CD14-positive monocyte (primary cell): ENCODE data around the gene KIF2A. TPM values are rescaled to one million over a fixed set of nuclear protein-coding genes. Genes with fewer than 3 reads are reported as not detected.
A peak's percentile ranks its signal among the peaks of the same experiment; 100 is the strongest.

Source experiments
- DNase-seq, 3 donors: peaks; one replicate each; pipeline ENCODE4 v3.0.0-alpha.2; 2011 to 2022
- H2AFZ ChIP-seq: 2 replicates; pipeline ENCODE4 v1.6.0; 2012; ENCODE audit warnings: mild to moderate bottlenecking, low read depth, low read length, inconsistent platforms; ENCODE audit not compliant: insufficient read depth, poor library complexity, severe bottlenecking
- H3K27ac ChIP-seq, 2 donors: 1 replicate in 1 of 2; 2 replicates in 1 of 2; pipeline ENCODE4 v1.5.1; 2012 to 2013; ENCODE audit warnings: low read length in 2 of 2, control low read depth in 1 of 2, inconsistent platforms in 1 of 2, low read depth in 1 of 2, mild to moderate bottlenecking in 1 of 2
- H3K27me3 ChIP-seq, 2 donors: one replicate each; pipeline versions ENCODE4 v1.6.0 to v1.6.1; 2011 to 2013; ENCODE audit warnings: low read length in 2 of 2; ENCODE audit not compliant: control insufficient read depth in 2 of 2, insufficient read depth in 2 of 2
- H3K36me3 ChIP-seq, 2 donors: replicated peaks in 1 of 2; 1 replicate in 1 of 2; 2 replicates in 1 of 2; pipeline versions ENCODE4 v1.5.1 to v1.6.1; 2012 to 2013; ENCODE audit warnings: low read length in 2 of 2, control low read depth in 1 of 2, inconsistent platforms in 1 of 2, mild to moderate bottlenecking in 1 of 2; ENCODE audit not compliant: insufficient read depth in 2 of 2, control insufficient read depth in 1 of 2
- H3K4me1 ChIP-seq, 2 donors: 1 replicate in 1 of 2; 2 replicates in 1 of 2; pipeline versions ENCODE4 v1.5.1 to v1.6.1; 2012 to 2013; ENCODE audit warnings: low read length in 2 of 2, control low read depth in 1 of 2, inconsistent platforms in 1 of 2, mild to moderate bottlenecking in 1 of 2, moderate library complexity in 1 of 2; ENCODE audit not compliant: insufficient read depth in 2 of 2, control insufficient read depth in 1 of 2
- H3K4me2 ChIP-seq: replicated peaks from 2 replicates; pipeline ENCODE3; 2012; ENCODE audit warnings: low read length, moderate library complexity, mild to moderate bottlenecking; ENCODE audit not compliant: poor library complexity, severe bottlenecking; ENCODE audit errors: extremely low read depth
- H3K4me3 ChIP-seq, 3 experiments: fragments of 200-600 bp in 1 of 3; sonication (generic) in 1 of 3; replicated peaks in 1 of 3; 1 replicate in 2 of 3; 2 replicates in 1 of 3; pipeline ENCODE4 v1.5.1; 2011 to 2013; ENCODE audit warnings: low read length in 3 of 3, mild to moderate bottlenecking in 3 of 3, control low read depth in 2 of 3, low read depth in 2 of 3, inconsistent platforms in 1 of 3, moderate library complexity in 1 of 3
- H3K79me2 ChIP-seq: 2 replicates; pipeline ENCODE4 v1.6.0; 2012; ENCODE audit warnings: mild to moderate bottlenecking, control low read depth, inconsistent platforms, low read length, moderate library complexity; ENCODE audit not compliant: insufficient read depth
- H3K9ac ChIP-seq: 2 replicates; pipeline ENCODE4 v1.6.0; 2017; ENCODE audit warnings: low read length, mild to moderate bottlenecking; ENCODE audit not compliant: insufficient read depth, poor library complexity, severe bottlenecking
- H3K9me3 ChIP-seq, 2 donors: replicated peaks in 1 of 2; 1 replicate in 1 of 2; 2 replicates in 1 of 2; pipeline versions ENCODE4 v1.5.1 to v1.6.1; 2012 to 2013; ENCODE audit warnings: low read length in 2 of 2, control low read depth in 1 of 2; ENCODE audit not compliant: control insufficient read depth in 1 of 2, insufficient read depth in 1 of 2
- H4K20me1 ChIP-seq: 2 replicates; pipeline ENCODE4 v1.6.0; 2012; ENCODE audit warnings: mild to moderate bottlenecking, low read length, control low read depth, moderate library complexity; ENCODE audit not compliant: insufficient read depth
- H3K27ac Mint-ChIP-seq, 7 donors: one replicate each; pipeline ENCODE4 v1.8.0; 2020; ENCODE audit warnings: mild to moderate bottlenecking in 7 of 7, mixed read lengths in 7 of 7, moderate library complexity in 6 of 7, inconsistent platforms in 2 of 7
- H3K27me3 Mint-ChIP-seq, 3 donors: one replicate each; pipeline ENCODE4 v1.8.0; 2021 to 2022; ENCODE audit warnings: low read depth in 3 of 3, mild to moderate bottlenecking in 3 of 3, mixed read lengths in 3 of 3, moderate library complexity in 3 of 3, inconsistent platforms in 1 of 3
- H3K36me3 Mint-ChIP-seq, 2 donors: one replicate each; pipeline ENCODE4 v1.8.0; 2020; ENCODE audit warnings: mixed read lengths in 2 of 2, inconsistent platforms in 1 of 2, mild to moderate bottlenecking in 1 of 2
- H3K4me1 Mint-ChIP-seq: one replicate; pipeline ENCODE4 v1.8.0; 2020; ENCODE audit warnings: mild to moderate bottlenecking, mixed read lengths
- H3K4me3 Mint-ChIP-seq, 2 donors: one replicate each; pipeline ENCODE4 v1.8.0; 2020; ENCODE audit warnings: mild to moderate bottlenecking in 2 of 2, mixed read lengths in 2 of 2, moderate library complexity in 1 of 2
- H3K9me3 Mint-ChIP-seq, 7 donors: one replicate each; pipeline ENCODE4 v1.8.0; 2020 to 2022; ENCODE audit warnings: mixed read lengths in 7 of 7, mild to moderate bottlenecking in 6 of 7, moderate library complexity in 6 of 7, inconsistent platforms in 2 of 7
- CTCF ChIP-seq: fragments of 200-600 bp; IDR thresholded peaks from one replicate; pipeline ENCODE4 v1.8.0; 2022; ENCODE audit warnings: antibody characterized with exemption, mild to moderate bottlenecking
- WGBS: methylation state at CpG from one replicate; pipeline ENCODE4 v1.1.5; 2013; ENCODE audit warnings: missing lambda C conversion rate; ENCODE audit not compliant: insufficient coverage; 5-methylcytosine and 5-hydroxymethylcytosine counted together
- intact Hi-C, 2 donors: fragments of 100-400 bp; cut with micrococcal nuclease; formaldehyde crosslinking; loops; one replicate each; pipeline versions ENCODE4 v1.15.0 to v1.15.1; 2023
- polyA plus RNA-seq, 3 donors: library from polyadenylated mRNA; depleted of rRNA in 1 of 3; unstranded in 2 of 3; stranded (reverse) in 1 of 3; fragments of 300-500 nt in 2 of 3; fragments of >200 nt in 1 of 3; fragmentation: Illumina TruSeq in 2 of 3; gene quantifications; 1 replicate in 2 of 3; 2 replicates in 1 of 3; pipeline ENCODE4 v1.2.3, GENCODE V29; 2012 to 2021

Gene KIF2A
- polyA plus RNA-seq, 3 donors, result 9.7 to 24.6 (median 21.7) TPM

GRCh38 chr5:62340392-62340791, 34.4 kb downstream of the KIF2A start:
- peak in 2 of 3 donors; percentile 15 to 31 for DNase-seq
- no peak overlapping the region for H3K27ac Mint-ChIP-seq
- H3K36me3 Mint-ChIP-seq, result peaks cover 2 to 7% of the 10 kb centered on the region in 2 donors
- peaks cover 7% of the 10 kb centered on the region for H3K4me1 Mint-ChIP-seq
- no peaks in the 10 kb centered on the region for H3K4me1 ChIP-seq
- H3K79me2 ChIP-seq, result peaks cover 80% of the 10 kb centered on the region
- peaks cover 0 to 7% of the 10 kb centered on the region in 2 donors for H3K36me3 ChIP-seq
- peaks cover 11% of the 10 kb centered on the region for H4K20me1 ChIP-seq
- WGBS, result no CpG with 5 or more reads among the region's 1 CpG
- no peak overlapping the region for H3K27ac ChIP-seq
- TF ChIP-seq CTCF, result peak; percentile 6
- no peaks in the 10 kb centered on the region for H3K9me3 ChIP-seq
- no peak overlapping the region for H3K9ac ChIP-seq
- intact Hi-C loops, result no loop called here
- H3K27me3 ChIP-seq, result no peaks in the 10 kb centered on the region
- H3K27me3 Mint-ChIP-seq, result no peaks in the 10 kb centered on the region
- no peak overlapping the region for H2AFZ ChIP-seq
- H3K4me2 ChIP-seq, result no peak overlapping the region
- peaks cover 0 to 2% (median 0%) of the 10 kb centered on the region in 7 donors for H3K9me3 Mint-ChIP-seq
- no peak overlapping the region for H3K4me3 ChIP-seq
- no peak overlapping the region for H3K4me3 Mint-ChIP-seq

DNA sequence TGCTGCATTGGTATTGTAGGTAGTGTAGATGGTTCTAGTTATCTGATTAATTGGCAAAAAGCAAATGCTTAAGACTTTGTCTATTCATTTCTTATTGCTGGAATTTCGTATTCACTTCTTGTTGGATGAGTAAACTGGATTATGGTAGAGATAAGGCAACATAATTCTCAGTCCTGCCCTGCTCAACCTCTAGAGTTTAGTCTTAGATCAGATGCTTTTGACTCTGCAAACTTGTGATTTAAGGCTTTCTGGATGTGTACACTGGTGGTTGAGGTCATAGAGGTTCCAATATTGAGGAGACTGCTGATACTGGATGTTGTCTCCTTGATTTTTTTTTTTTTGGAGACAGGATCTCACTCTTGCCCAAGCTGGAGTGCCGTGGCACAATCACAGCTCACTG, 35.0 kb downstream of the KIF2A start:
- no peaks in the 10 kb centered on the region for H3K9me3 ChIP-seq
- H3K9ac ChIP-seq, result no peak overlapping the region
- DNase-seq, result no peak
- H3K4me3 Mint-ChIP-seq, result no peak overlapping the region
- peaks cover 80% of the 10 kb centered on the region for H3K79me2 ChIP-seq
- peaks cover under 1 to 7% of the 10 kb centered on the region in 2 donors for H3K36me3 Mint-ChIP-seq
- H3K27me3 Mint-ChIP-seq, result no peaks in the 10 kb centered on the region
- H3K4me3 ChIP-seq, result no peak overlapping the region
- TF ChIP-seq CTCF, result no peak
- no peak overlapping the region for H3K4me2 ChIP-seq
- no peaks in the 10 kb centered on the region for H3K4me1 ChIP-seq
- peak overlapping the region in 1 of 7 donors; percentile 65 for H3K27ac Mint-ChIP-seq
- H3K9me3 Mint-ChIP-seq, result peaks cover 0 to 2% (median 0%) of the 10 kb centered on the region in 7 donors
- peaks cover 7% of the 10 kb centered on the region for H3K4me1 Mint-ChIP-seq
- H4K20me1 ChIP-seq, result peaks cover 11% of the 10 kb centered on the region
- no CpG with 5 or more reads among the region's 2 CpGs for WGBS
- H2AFZ ChIP-seq, result no peak overlapping the region
- peaks cover 0 to 7% of the 10 kb centered on the region in 2 donors for H3K36me3 ChIP-seq
- H3K27me3 ChIP-seq, result no peaks in the 10 kb centered on the region
- intact Hi-C loops, result no loop called here
- no peak overlapping the region for H3K27ac ChIP-seq
